ENCODE results near the gene TMEM266. TPM values are rescaled to one million over a fixed set of nuclear protein-coding genes. Genes with fewer than 3 reads are reported as not detected.

TMEM266 gene
- total and polyA plus RNA-seq, 5 donors, result 0.09 TPM; not detected in 4

- no peak overlapping the region for H3K27ac ChIP-seq (ENCODE audit: low read length)
- intact Hi-C loops (cut with DNase I), result loop anchor here in 2 of 4 donors (5.0 kb wide), 2 partner anchors 140 to 145 kb away; no protein-coding TSS in a partner anchor
- no peaks in the 10 kb centered on the region for H3K27me3 ChIP-seq (ENCODE audit: control insufficient read depth, insufficient read depth)
- H3K9me3 ChIP-seq (ENCODE audit: control insufficient read depth, low read length), result no peaks in the 10 kb centered on the region
- no peak for DNase-seq
- no peak overlapping the region for H3K4me3 ChIP-seq (ENCODE audit: low read length)
- no peak for ATAC-seq
- WGBS, result 61% methylated on average over 4 of the region's 4 CpGs
- H3K4me1 ChIP-seq (ENCODE audit: control insufficient read depth, insufficient read depth, low read length), result no peaks in the 10 kb centered on the region
These were observed 127.4 kb downstream of the TMEM266 start for GRCh38 chr15:76187163-76187562.

GRCh38 chr15:76189106-76189505, 129.3 kb downstream of the TMEM266 start:
- Histone ChIP-seq H3K27me3 (ENCODE audit: control insufficient read depth, insufficient read depth) (no peaks in the 10 kb centered on the region), H3K9me3 (ENCODE audit: control insufficient read depth, low read length) (no peaks in the 10 kb centered on the region), H3K4me3 (ENCODE audit: low read length) (no peak overlapping the region), H3K27ac (ENCODE audit: low read length) (no peak overlapping the region), H3K4me1 (ENCODE audit: control insufficient read depth, insufficient read depth, low read length) (no peaks in the 10 kb centered on the region)
- intact Hi-C loops (cut with DNase I), result loop anchor here in 2 of 4 donors (5.0 kb wide), 2 partner anchors 138 to 143 kb away; no protein-coding TSS in a partner anchor
- WGBS, result 55% methylated on average over 2 of the region's 2 CpGs
- ATAC-seq, result no peak
- no peak for DNase-seq

GRCh38 chr15:76190070-76190564, 130.3 kb downstream of the TMEM266 start:
- Histone ChIP-seq H3K4me1 (ENCODE audit: control insufficient read depth, insufficient read depth, low read length) (no peaks in the 10 kb centered on the region), H3K9me3 (ENCODE audit: control insufficient read depth, low read length) (no peaks in the 10 kb centered on the region), H3K27me3 (ENCODE audit: control insufficient read depth, insufficient read depth) (no peaks in the 10 kb centered on the region), H3K27ac (ENCODE audit: low read length) (no peak overlapping the region), H3K4me3 (ENCODE audit: low read length) (no peak overlapping the region)
- intact Hi-C loops (cut with DNase I), result loop anchor here in 1 of 4 donors (10.0 kb wide), 1 partner anchor 675 kb away; no protein-coding TSS in a partner anchor
- WGBS, result 39% methylated on average over 12 of the region's 12 CpGs
- no peak for DNase-seq
- peak in 1 of 2 donors; percentile 7 for ATAC-seq

GRCh38 chr15:76190751-76191538, 131.2 kb downstream of the TMEM266 start:
- DNase-seq (peak; percentile 80 to 93 (median 90)), ATAC-seq (peak; percentile 86 to 89)
- Histone ChIP-seq H3K27me3 (ENCODE audit: control insufficient read depth, insufficient read depth) (no peaks in the 10 kb centered on the region), H3K4me1 (ENCODE audit: control insufficient read depth, insufficient read depth, low read length) (no peaks in the 10 kb centered on the region), H3K9me3 (ENCODE audit: control insufficient read depth, low read length) (no peaks in the 10 kb centered on the region), H3K27ac (ENCODE audit: low read length) (no peak overlapping the region), H3K4me3 (ENCODE audit: low read length) (no peak overlapping the region)
- WGBS, result 19% methylated on average over 34 of the region's 34 CpGs
- intact Hi-C loops (cut with DNase I), result loop anchor here in 1 of 4 donors (10.0 kb wide), 1 partner anchor 674 kb away; no protein-coding TSS in a partner anchor

- Histone ChIP-seq H3K9me3 (ENCODE audit: control insufficient read depth, low read length) (no peaks in the 10 kb centered on the region), H3K4me1 (ENCODE audit: control insufficient read depth, insufficient read depth, low read length) (peaks cover 2% of the 10 kb centered on the region), H3K27ac (ENCODE audit: low read length) (no peak overlapping the region), H3K27me3 (ENCODE audit: control insufficient read depth, insufficient read depth) (no peaks in the 10 kb centered on the region), H3K4me3 (ENCODE audit: low read length) (no peak overlapping the region)
- 45% methylated on average over 55 of the region's 55 CpGs for WGBS
- no peak for DNase-seq
- no peak for ATAC-seq
- intact Hi-C loops (cut with DNase I), result loop anchor here in 1 of 4 donors (10.0 kb wide), 1 partner anchor 673 kb away; no protein-coding TSS in a partner anchor
These were observed 131.9 kb downstream of the TMEM266 start for GRCh38 chr15:76191539-76192244.

GRCh38 chr15:76192715-76193114, 132.9 kb downstream of the TMEM266 start:
- H3K4me3 ChIP-seq (ENCODE audit: low read length), result no peak overlapping the region
- intact Hi-C loops (cut with DNase I), result loop anchor here in 1 of 4 donors (10.0 kb wide), 1 partner anchor 672 kb away; no protein-coding TSS in a partner anchor
- 84% methylated on average over 8 of the region's 8 CpGs for WGBS
- H3K27me3 ChIP-seq (ENCODE audit: control insufficient read depth, insufficient read depth), result no peaks in the 10 kb centered on the region
- ATAC-seq, result no peak
- DNase-seq, result no peak
- no peak overlapping the region for H3K27ac ChIP-seq (ENCODE audit: low read length)
- H3K9me3 ChIP-seq (ENCODE audit: control insufficient read depth, low read length), result no peaks in the 10 kb centered on the region
- H3K4me1 ChIP-seq (ENCODE audit: control insufficient read depth, insufficient read depth, low read length), result peaks cover 7% of the 10 kb centered on the region

GRCh38 chr15:76193934-76194333, 134.1 kb downstream of the TMEM266 start:
- intact Hi-C loops (cut with DNase I), result loop anchor here in 1 of 4 donors (10.0 kb wide), 1 partner anchor 671 kb away; no protein-coding TSS in a partner anchor
- ATAC-seq (no peak), DNase-seq (no peak)
- no peak overlapping the region for H3K4me3 ChIP-seq (ENCODE audit: low read length)
- H3K4me1 ChIP-seq (ENCODE audit: control insufficient read depth, insufficient read depth, low read length), result peaks cover 7% of the 10 kb centered on the region
- no peak overlapping the region for H3K27ac ChIP-seq (ENCODE audit: low read length)
- H3K9me3 ChIP-seq (ENCODE audit: control insufficient read depth, low read length), result no peaks in the 10 kb centered on the region
- 64% methylated on average over 8 of the region's 8 CpGs for WGBS
- H3K27me3 ChIP-seq (ENCODE audit: control insufficient read depth, insufficient read depth), result no peaks in the 10 kb centered on the region

GRCh38 chr15:76195506-76196268, 135.9 kb downstream of the TMEM266 start:
- peaks cover 10% of the 10 kb centered on the region for H3K4me1 ChIP-seq (ENCODE audit: control insufficient read depth, insufficient read depth, low read length)
- 81% methylated on average over 7 of the region's 7 CpGs for WGBS
- intact Hi-C loops (cut with DNase I), result loop anchor here in 1 of 4 donors (10.0 kb wide), 1 partner anchor 669 kb away; no protein-coding TSS in a partner anchor
- H3K27me3 ChIP-seq (ENCODE audit: control insufficient read depth, insufficient read depth), result no peaks in the 10 kb centered on the region
- ATAC-seq (no peak), DNase-seq (no peak)
- no peaks in the 10 kb centered on the region for H3K9me3 ChIP-seq (ENCODE audit: control insufficient read depth, low read length)
- peak overlapping the region; percentile 44 for H3K27ac ChIP-seq (ENCODE audit: low read length)
- H3K4me3 ChIP-seq (ENCODE audit: low read length), result no peak overlapping the region

- Histone ChIP-seq H3K4me1 (ENCODE audit: control insufficient read depth, insufficient read depth, low read length) (peaks cover 10% of the 10 kb centered on the region), H3K27me3 (ENCODE audit: control insufficient read depth, insufficient read depth) (no peaks in the 10 kb centered on the region), H3K9me3 (ENCODE audit: control insufficient read depth, low read length) (no peaks in the 10 kb centered on the region), H3K27ac (ENCODE audit: low read length) (peak overlapping the region; percentile 55), H3K4me3 (ENCODE audit: low read length) (no peak overlapping the region)
- intact Hi-C loops (cut with DNase I), result loop anchor here in 1 of 4 donors (10.0 kb wide), 1 partner anchor 668 kb away; no protein-coding TSS in a partner anchor
- 51% methylated on average over 18 of the region's 18 CpGs for WGBS
- peak; percentile 59 to 69 for ATAC-seq
- DNase-seq, result peak; percentile 45 to 82 (median 82)
These were observed 136.8 kb downstream of the TMEM266 start for GRCh38 chr15:76196269-76197231.
